Stomach (tissue), 9 donors: ENCODE measurements around the gene GPR87. TPM values are rescaled to one million over a fixed set of nuclear protein-coding genes. Genes with fewer than 3 reads are reported as not detected.

Experiments used
- DNase-seq, 2 donors: peaks; one replicate each; pipeline versions ENCODE4 v3.0.0 to v3.0.0-alpha.2; 2013 to 2019
- H3K27ac ChIP-seq, 5 donors: fragments of 200-600 bp in 4 of 5; sonication (generic) in 4 of 5; one replicate each; pipeline ENCODE4 v1.5.1; 2013 to 2019; ENCODE audit warnings: mild to moderate bottlenecking in 1 of 5, moderate library complexity in 1 of 5
- H3K27me3 ChIP-seq, 3 donors: fragments of 200-600 bp; sonication (generic); one replicate each; pipeline ENCODE4 v1.5.1; 2017 to 2019; ENCODE audit warnings: mixed run types in 1 of 3
- H3K36me3 ChIP-seq, 4 donors: fragments of 200-600 bp; sonication (generic); 1 replicate in 3 of 4; 2 replicates in 1 of 4; pipeline ENCODE4 v1.5.1; 2016 to 2019
- H3K4me1 ChIP-seq, 4 donors: fragments of 200-600 bp; sonication (generic); one replicate each; pipeline ENCODE4 v1.5.1; 2016 to 2019
- H3K4me3 ChIP-seq, 4 donors: fragments of 200-600 bp; sonication (generic) in 3 of 4; one replicate each; pipeline ENCODE4 v1.5.1; 2016 to 2019; ENCODE audit warnings: mild to moderate bottlenecking in 1 of 4
- H3K9me3 ChIP-seq, 4 donors: fragments of 200-600 bp; sonication (generic); one replicate each; pipeline ENCODE4 v1.5.1; 2016 to 2019
- CTCF ChIP-seq, 7 experiments: fragments of 450-650 bp in 4 of 7; fragments of 200-600 bp in 3 of 7; sonication (generic) in 3 of 7; IDR thresholded peaks; one replicate each; pipeline ENCODE4 v1.5.1; 2016 to 2019; ENCODE audit warnings: antibody characterized with exemption in 7 of 7, control low read depth in 2 of 7, mild to moderate bottlenecking in 1 of 7
- EP300 ChIP-seq: sonication (generic); formaldehyde crosslinking; IDR thresholded peaks from one replicate; pipeline ENCODE4 v1.6.1; 2017; ENCODE audit warnings: antibody characterized with exemption
- POLR2A ChIP-seq, 4 donors: fragments of 450-650 bp; IDR thresholded peaks; one replicate each; pipeline ENCODE4 v1.6.1; 2016; ENCODE audit warnings: antibody characterized with exemption in 4 of 4, control low read depth in 2 of 4, mild to moderate bottlenecking in 1 of 4, moderate library complexity in 1 of 4
- POLR2AphosphoS5 ChIP-seq, 3 donors: sonication (generic); formaldehyde crosslinking; IDR thresholded peaks; one replicate each; pipeline ENCODE4 v1.6.1; 2016; ENCODE audit warnings: antibody characterized with exemption in 3 of 3
- WGBS, 5 donors: extraction: QIAGEN DNeasy Blood & Tissue Kit in 3 of 5; methylation state at CpG; one replicate each; pipeline versions ENCODE4 v1.1.5 to v1.1.7; 2013 to 2018; 5-methylcytosine and 5-hydroxymethylcytosine counted together
- intact Hi-C: fragments of 100-400 bp; cut with DNase I; formaldehyde crosslinking; loops from one replicate; pipeline ENCODE4 v1.15.1; 2023; ENCODE audit warnings: low total_unique reads
- polyA plus RNA-seq, 3 donors: library from polyadenylated mRNA; stranded (reverse); fragments of 200-250 nt; gene quantifications; one replicate each; pipeline ENCODE4 v1.2.3, GENCODE V29; 2013
- total RNA-seq, 5 donors: library from RNA; depleted of rRNA; stranded (reverse); fragments of >200 nt; gene quantifications; one replicate each; pipeline versions ENCODE4 v1.1.0 to v1.2.3, GENCODE V29; 2014 to 2016
- donor health status: healthy with polysubstance abuse.
- donor health status: Bipolar disorder and iron deficiency.
- donor health status: healthy.

GPR87 gene
- total and polyA plus RNA-seq, 8 donors = 0.37 to 32.3 TPM; not detected in 6

- intact Hi-C loops = no loop called here
- no peaks in the 10 kb centered on the region for H3K27me3 ChIP-seq
- no peaks in the 10 kb centered on the region for H3K36me3 ChIP-seq
- peaks cover 7 to 12% (median 9%) of the 10 kb centered on the region in 4 donors for H3K4me1 ChIP-seq
- WGBS, 5 donors = 93 to 100% (median 98%) methylated on average over 2 of the region's 2 CpGs
- H3K9me3 ChIP-seq = no peaks in the 10 kb centered on the region
- H3K27ac ChIP-seq = no peak overlapping the region
- no peak for DNase-seq
- TF ChIP-seq CTCF (IDR thresholded peaks at IDR 0.05) = no peak
- TF ChIP-seq EP300 = no peak
- no peak for TF ChIP-seq POLR2AphosphoS5 (IDR thresholded peaks at IDR 0.05)
- no peak for TF ChIP-seq POLR2A (IDR thresholded peaks at IDR 0.05)
- H3K4me3 ChIP-seq = no peak overlapping the region
These were observed 7.1 kb downstream of the GPR87 start for GRCh38 chr3:151309566-151309965.

- no peaks in the 10 kb centered on the region for H3K36me3 ChIP-seq
- peaks cover 7 to 15% (median 10%) of the 10 kb centered on the region in 4 donors for H3K4me1 ChIP-seq
- TF ChIP-seq POLR2A (IDR thresholded peaks at IDR 0.05) (no peak), EP300 (no peak)
- no peaks in the 10 kb centered on the region for H3K27me3 ChIP-seq
- no peak overlapping the region for H3K4me3 ChIP-seq
- DNase-seq = no peak
- H3K9me3 ChIP-seq = no peaks in the 10 kb centered on the region
- 89 to 97% (median 90%) methylated on average over 1 of the region's 1 CpG for WGBS, 5 donors
- no peak overlapping the region for H3K27ac ChIP-seq
- intact Hi-C loops = no loop called here
These were observed 8.8 kb downstream of the GPR87 start for GRCh38 chr3:151307583-151308488.

- intact Hi-C loops = no loop called here
- no peak for DNase-seq
- Histone ChIP-seq H3K9me3 (no peaks in the 10 kb centered on the region), H3K27ac (no peak overlapping the region), H3K36me3 (no peaks in the 10 kb centered on the region), H3K4me3 (no peak overlapping the region), H3K27me3 (no peaks in the 10 kb centered on the region), H3K4me1 (peaks cover 7 to 15% (median 10%) of the 10 kb centered on the region in 4 donors)
- TF ChIP-seq CTCF (IDR thresholded peaks at IDR 0.05) = no peak
- TF ChIP-seq POLR2AphosphoS5 (IDR thresholded peaks at IDR 0.05) = no peak
- no peak for TF ChIP-seq EP300
These were observed 9.5 kb downstream of the GPR87 start for GRCh38 chr3:151307131-151307530.

- intact Hi-C loops = no loop called here
- peaks cover 7 to 15% (median 10%) of the 10 kb centered on the region in 4 donors for H3K4me1 ChIP-seq
- H3K36me3 ChIP-seq = no peaks in the 10 kb centered on the region
- H3K27me3 ChIP-seq = no peaks in the 10 kb centered on the region
- no peaks in the 10 kb centered on the region for H3K9me3 ChIP-seq
- no peak overlapping the region for H3K27ac ChIP-seq
- DNase-seq = no peak
- TF ChIP-seq CTCF (IDR thresholded peaks at IDR 0.05) = no peak
- TF ChIP-seq POLR2AphosphoS5 (IDR thresholded peaks at IDR 0.05) = no peak
- TF ChIP-seq EP300 = no peak
- TF ChIP-seq POLR2A (IDR thresholded peaks at IDR 0.05) = no peak
- H3K4me3 ChIP-seq = no peak overlapping the region
- 89 to 96% (median 91%) methylated on average over 6 of the region's 6 CpGs for WGBS, 5 donors
These were observed 10.3 kb downstream of the GPR87 start for GRCh38 chr3:151306168-151306810.
